B cell (primary cell): ENCODE measurements around the gene F8.

ENCODE experiments used
- EZH2 ChIP-seq: IDR thresholded peaks from 2 replicates; pipeline ENCODE4 v1.6.1; 2012; ENCODE audit warnings: borderline replicate concordance, low read depth, mild to moderate bottlenecking, moderate library complexity, low read length; ENCODE audit not compliant: insufficient read depth, poor library complexity, severe bottlenecking
- TF ChIP-seq, protein P1 (sequence below): fragments of 200-600 bp; IDR thresholded peaks from one replicate; pipeline ENCODE4 v1.8.0; 2022; ENCODE audit warnings: antibody characterized with exemption, mild to moderate bottlenecking

DNA sequence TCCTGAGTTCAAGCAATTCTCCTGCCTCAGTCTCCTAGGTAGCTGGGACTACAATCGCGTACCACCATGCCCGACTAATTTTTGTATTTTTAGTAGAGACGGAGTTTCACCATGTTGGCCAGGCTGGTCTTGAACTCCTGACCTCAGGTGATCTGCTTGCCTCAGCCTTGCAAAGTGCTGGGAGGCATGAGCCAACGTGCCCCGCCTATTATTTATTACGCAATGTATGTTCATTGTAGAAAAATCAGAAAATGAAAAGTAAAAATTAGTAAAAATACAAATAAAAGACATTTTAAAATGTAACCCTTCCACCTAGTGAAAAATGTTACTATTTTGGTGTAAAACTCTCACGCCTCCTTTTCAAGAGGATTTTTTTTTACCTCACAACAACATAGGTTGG, 122.2 kb downstream of the F8 start:
- TF ChIP-seq, protein P1, sequence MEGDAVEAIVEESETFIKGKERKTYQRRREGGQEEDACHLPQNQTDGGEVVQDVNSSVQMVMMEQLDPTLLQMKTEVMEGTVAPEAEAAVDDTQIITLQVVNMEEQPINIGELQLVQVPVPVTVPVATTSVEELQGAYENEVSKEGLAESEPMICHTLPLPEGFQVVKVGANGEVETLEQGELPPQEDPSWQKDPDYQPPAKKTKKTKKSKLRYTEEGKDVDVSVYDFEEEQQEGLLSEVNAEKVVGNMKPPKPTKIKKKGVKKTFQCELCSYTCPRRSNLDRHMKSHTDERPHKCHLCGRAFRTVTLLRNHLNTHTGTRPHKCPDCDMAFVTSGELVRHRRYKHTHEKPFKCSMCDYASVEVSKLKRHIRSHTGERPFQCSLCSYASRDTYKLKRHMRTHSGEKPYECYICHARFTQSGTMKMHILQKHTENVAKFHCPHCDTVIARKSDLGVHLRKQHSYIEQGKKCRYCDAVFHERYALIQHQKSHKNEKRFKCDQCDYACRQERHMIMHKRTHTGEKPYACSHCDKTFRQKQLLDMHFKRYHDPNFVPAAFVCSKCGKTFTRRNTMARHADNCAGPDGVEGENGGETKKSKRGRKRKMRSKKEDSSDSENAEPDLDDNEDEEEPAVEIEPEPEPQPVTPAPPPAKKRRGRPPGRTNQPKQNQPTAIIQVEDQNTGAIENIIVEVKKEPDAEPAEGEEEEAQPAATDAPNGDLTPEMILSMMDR = no peak
- TF ChIP-seq EZH2 = no peak
